A204.1 (cell line): ENCODE measurements around the gene SHC2.
"Not testable (repeated sequence)": the region's sequence is repeated elsewhere in the genome, so short reads cannot be mapped to it uniquely, and the experiment has no call there.

Experiments used
- FAIRE-seq: peaks from 2 replicates; lab custom pipeline; 2012; peaks lifted over from hg19 to GRCh38; lab: Jason Lieb, UNC

SHC2 gene

DNA sequence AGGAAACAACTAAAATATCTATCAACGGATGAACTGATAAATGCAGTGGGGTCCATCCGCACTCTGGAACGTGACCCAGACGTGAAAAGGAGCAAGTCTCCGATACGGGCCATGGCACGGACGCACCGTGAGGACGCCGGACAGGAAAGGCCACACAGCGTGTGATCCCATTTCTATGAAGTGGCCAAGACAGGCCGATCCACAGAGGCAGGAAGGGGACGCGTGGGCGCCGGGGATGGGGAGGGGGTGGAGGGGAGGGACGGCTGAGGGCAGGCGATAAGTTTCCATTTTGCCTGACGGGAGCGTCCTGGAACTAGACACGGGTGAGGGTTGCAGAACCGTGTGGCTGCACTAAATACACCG lies 13.8 kb downstream of the SHC2 start:
- FAIRE-seq, result no peak

DNA sequence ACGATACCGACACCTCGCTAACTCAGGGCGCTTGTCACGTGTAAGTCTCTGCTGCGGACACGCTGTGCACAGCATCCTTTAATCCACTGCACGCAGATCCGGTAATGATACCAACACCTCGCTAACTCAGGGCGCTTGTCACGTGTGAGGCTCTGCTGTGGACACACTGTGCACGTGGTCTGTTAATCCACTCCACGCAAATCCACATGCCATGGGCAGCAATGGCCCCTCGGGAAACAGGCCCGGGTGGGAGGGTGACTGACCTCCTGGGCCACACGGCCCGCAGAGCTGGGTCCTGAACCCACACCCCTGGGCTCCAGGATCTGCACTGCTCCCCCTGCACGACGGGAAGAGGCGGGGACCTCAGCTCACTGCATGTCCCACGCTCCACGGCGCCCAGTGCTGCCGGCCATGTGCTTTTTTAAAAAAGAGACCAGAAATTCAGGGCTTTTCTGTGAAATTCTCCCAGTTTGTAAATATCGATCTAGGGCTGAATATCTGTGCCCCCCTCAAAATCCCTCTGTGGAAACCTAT lies 16.1 kb downstream of the SHC2 start:
- no peak for FAIRE-seq

DNA sequence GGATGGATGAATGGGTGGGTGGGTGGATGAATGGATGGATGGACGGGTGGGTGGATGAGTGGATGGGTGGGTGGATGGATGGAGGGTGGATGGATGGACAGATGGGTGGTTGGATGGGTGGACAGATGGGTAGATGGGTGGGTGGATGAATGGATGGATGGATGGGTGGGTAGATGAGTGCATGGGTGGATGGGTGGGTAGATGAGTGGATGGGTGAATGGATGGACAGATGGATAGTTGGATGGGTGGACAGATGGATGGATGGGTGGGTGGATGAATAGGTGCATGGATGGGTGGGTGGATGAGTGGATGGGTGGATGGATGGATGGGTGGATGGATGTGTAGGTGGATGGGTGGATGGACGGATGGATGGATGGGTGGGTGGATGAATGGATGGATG lies 17.8 kb downstream of the SHC2 start:
- no peak for FAIRE-seq

DNA sequence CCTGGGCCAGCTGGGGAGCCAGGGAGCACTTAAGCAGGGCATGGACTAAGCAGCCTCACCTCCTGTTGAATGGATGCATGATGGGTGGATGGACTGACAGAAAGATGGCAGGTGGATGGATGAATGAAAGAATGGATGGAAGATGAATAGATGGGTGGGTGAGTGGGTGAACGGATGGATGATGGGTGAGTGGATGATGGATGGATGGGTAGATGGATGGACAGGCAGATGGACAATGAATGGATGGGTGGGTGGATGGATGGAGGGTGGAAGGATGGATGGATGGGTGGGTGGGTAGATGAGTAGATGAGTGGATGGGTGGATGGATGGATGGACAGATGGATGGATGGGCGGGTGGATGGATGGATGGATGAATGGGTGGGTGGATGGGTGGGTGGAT lies 18.7 kb downstream of the SHC2 start:
- FAIRE-seq, result no peak

DNA sequence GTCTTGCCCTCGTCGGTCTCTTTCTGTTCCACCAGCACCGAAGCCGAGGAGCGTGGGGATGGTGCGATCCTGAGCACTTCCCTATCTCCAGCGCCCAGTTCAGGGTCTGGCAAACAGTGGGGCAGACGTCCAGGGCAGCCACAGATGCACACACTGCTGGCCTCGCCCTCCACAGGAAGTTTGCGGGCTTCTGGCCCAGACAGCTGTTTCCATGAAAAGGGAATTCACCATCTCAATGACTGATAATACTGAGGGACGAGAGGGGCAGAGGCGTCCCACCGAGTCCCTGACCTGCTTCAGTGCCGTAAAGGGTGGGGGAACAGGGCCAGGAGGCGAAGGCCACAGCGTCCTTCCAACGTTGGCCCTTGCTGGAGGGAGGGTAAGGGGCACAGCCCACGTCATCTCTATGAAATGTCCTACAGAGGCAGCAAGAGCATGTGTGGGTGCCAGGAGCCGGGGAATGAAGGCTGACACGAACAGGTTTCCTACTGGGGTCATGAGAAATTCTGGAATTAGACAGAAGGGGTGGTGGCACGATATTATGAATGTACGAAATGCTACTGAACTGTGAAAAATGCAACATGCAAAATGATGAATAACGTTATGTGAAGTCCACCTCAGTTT lies 19.5 kb downstream of the SHC2 start:
- no peak for FAIRE-seq

DNA sequence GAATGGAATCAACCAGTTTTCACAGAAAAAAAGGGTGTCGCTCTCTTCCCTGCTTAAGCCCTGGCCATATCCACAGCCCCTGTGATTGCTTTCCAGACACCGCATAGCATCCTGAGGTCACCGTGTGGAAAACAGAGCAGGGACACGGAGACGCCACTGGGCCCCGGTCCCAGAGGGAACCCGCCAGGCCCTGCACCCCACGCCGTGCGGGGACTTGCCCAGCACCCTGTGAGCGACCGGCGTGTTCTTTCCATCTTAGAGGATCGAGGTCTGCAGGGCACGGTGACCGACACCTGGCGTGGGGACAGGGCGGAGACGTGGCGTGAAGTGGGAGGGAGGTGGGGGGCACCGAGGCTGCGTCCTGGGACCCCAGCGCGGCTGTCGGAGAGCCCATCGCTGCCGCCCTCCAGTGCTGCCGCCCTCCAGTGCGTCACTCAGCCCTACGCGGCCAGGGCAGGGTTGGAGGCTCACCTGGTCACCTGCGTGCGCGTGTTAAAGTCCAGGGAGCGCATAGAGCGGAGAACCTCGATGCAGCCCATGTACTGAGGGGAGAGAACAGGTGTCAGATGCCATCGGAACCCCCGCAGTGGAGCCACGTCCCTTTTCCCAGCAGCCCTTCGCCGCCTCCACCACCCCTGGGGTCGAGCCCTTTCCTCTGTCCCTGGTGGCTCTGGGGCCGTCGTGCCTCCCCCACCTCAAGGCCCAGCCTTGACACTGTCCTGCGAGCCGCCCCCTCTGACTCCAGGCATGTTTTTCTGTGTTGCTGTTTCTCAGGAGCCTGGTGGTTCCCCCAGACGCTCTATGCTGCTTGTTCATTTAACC lies 20.2 kb downstream of the SHC2 start:
- no peak for FAIRE-seq

DNA sequence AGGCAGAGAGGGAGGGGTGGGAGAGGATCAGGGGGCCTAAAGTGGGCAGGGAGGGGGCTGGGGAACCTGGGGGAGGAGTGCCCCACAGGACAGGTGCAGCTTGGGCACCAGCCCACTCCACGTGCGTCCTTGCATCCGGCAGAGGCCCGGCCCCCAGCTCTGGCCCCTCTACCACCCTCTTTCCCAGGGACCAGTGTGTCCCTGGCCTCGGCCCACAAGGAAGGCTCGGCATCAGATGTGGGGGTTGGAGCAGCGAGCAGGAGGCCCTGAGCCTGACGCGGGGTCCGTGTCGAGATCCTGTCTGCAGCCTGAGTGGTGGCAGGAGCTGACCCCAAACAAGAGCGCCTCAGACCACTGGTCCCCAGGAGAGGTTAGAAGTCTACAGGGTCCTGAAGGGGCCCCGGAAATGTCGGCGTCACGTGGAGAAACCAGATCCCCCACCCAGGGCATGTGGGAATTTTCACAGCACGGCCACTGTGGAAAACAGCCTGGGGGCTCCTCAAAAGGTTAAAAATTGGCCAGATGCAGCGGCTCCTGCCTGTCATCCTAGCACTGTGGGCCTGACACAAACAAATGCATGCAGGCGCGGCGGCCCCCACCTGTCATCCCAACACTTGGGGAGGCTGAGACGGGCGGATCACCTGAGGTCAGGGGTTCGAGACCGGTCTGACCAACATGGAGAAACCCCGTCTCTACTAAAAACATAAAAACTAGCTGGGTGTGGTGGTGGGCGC lies 21.5 kb downstream of the SHC2 start:
- FAIRE-seq, result no peak

DNA sequence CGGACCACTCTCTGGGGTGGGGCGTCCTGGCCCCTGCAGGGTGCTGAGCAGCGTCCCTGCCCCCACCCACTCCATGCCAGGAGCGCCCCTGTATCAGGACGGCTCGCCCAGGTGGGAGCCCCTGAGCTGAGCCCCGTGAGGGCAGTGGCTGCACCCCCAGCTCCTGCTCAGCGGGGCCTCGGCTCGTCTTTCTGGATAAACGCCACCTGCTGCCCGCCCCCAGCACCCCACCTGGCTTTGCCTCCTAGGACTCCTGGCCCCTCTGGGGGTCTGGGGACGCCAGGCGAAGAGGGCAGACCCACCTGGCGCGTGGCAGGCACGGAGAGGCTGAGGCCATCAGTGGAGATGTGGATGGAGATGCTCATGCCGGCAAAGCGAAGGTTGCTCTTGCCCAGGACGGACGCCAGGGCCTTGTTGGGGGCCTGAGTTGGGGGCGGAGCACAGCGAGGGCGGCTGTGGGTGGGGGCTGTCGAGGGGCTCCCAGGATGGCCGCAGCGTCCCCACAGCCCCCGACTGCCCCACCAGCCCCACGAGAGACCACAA lies 22.3 kb downstream of the SHC2 start:
- FAIRE-seq, result no peak

DNA sequence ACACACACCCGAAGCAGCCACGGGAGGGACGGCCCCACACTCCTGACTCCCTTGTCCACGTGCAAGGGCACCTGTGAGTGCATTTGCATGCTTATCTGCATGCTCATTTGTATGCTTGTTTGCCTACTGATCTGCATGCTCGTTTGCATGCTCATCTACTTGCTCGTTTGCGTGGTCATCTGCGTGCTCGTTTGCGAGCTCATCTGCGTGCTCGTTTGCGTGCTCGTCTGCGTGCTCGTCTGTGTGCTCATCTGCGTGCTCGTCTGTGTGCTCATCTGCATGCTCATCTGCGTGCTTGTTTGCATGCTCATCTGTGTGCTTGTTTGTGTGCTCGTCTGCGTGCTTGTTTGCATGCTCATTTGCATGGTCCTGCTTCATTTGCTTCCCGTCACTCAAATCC lies 23.8 kb downstream of the SHC2 start:
- FAIRE-seq, result no peak

DNA sequence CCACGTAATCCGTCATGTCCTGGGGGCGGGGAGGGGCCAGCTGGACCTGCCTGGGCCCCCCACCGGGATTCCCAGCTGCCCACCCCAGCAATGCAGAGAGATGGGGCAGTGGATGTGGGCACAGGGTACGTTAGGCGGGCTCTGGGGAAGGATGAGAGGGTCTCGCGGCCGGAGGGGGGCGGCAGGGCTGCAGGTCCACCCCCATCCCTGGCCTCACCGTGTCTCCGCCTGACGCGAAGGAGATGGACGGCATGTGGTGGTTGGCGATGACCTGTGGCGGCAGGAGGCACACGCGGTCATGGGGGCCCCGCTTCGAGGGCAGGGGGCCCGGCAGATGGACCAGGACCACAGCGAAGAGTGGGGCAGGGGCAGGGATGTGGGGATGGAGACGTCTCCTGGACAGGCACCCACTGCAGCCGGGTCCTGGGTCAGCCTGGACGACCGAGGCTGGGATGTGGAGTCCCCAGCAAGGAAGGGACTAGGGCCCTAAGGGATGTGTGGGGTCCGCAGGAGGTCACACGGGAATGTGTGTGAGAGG lies 24.4 kb downstream of the SHC2 start:
- no peak for FAIRE-seq

DNA sequence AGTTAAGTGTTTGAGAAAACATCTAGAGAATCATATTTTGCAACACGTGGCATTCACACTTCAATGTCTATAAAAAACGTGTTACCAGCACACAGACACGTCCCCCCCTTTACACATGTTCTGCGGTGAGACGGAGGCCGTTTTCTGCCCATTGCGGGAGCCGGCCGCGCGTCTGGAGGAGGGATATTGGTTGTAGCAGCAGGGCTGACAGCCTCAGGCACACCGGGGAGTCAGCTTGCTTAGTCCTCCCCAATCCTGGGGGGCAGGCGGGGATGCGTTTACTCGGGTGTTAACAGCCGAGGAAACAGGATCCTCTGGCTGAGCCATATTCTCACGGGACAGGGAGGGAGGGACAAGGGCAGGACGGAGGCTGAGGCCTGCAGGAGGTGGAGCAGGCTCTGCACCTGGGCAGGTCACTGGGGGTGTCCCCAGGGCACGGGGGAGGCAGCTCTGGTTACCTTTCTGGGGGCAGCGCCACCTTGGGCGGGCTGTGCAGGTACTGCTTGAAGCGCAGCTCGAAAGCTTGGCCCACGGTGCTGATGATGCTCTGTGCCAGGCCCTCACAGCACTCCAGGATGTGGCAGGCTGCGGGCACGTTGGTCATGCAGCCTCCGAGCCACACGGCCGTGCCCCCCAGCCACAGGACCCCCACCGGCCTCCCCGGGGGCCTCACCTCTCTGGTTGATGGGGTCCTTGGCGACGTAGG lies 25.0 kb downstream of the SHC2 start:
- no peak for FAIRE-seq

DNA sequence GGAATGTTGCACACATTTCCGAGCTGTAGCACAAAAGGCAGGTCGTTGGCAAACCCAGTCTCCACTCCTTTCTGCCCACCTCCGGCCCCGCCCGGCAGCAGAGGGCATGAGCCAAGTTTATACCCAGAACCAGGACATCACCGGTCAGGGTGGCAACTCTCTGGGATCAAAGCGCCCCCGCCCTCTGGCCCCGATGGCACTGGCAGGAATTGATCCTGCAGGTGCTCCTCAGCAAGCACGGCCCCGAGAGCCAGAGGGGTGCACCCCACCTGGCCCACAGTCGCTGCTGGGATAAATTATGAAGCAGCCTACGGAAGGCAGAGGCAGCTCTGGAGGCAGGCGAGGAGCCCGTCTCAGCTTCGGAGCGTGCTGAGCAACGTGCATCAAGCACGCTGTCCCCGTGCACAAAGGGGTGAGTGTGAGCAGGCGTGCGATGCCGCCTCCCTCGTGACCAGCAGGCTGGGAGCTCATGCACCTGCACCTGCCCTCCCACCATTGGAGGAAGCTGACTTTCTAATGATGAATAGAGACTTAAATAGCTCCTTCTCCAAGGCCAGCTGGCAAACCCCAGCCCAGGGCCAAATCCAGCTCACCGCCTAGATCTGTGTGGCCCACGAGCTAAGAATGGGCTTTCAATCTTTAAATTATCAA lies 25.7 kb downstream of the SHC2 start:
- FAIRE-seq, result no peak

DNA sequence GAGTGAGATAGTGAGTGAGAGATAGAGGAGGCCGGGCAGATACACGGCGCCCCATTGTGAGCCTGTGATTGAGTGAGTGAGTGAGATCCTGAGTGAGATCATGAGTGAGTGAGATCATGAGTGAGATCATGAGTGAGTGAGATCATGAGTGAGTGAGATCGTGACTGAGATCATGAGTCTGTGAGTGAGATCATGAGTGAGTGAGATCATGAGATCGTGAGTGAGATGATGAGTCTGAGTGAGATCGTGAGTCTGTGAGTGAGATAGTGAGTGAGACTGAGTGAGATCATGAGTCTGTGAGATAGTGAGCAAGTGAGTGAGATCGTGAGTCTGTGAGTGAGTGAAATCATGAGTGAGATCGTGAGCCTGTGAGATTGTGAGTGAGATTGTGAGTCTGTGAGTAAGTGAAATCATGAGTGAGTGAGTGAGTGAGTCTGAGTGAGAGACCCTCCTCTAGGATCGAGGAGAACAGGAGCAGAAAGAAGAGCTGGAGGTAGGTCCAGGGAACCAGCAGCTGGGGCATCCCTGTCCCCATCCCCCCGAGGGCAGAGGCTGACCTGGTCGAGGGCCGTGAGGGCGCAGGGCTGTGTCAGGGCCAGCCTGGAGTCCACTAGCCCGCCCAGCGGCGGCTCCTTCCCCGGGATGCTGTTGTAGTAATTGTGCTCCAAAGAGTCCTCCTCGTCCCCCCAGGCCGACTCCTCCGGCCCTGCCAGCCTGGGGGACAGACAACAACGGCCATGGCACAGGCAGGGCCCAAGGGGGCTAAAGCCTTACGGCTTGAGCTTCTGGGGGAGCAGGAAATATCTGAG lies 26.5 kb downstream of the SHC2 start:
- no peak for FAIRE-seq

DNA sequence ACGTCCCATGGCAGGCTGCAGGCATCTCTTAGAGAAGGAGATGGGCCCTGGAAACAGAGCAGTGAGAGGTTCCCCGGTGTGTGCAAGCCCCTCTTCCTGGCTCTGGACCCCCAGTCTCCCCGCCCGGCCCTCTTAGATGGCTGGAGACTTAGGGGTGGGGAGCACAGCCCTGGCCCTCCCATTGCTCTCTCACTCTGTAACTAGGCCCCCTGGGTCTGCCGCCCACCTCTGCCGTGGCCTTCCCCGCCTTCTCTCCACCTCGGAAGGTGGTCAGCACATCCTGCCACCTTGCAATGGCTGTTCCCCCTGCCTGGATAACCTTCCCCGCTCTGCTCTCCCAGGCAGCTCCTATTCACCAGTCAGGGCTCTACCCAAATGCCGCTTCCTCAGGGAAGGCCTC lies 30.1 kb downstream of the SHC2 start:
- FAIRE-seq, result no peak

DNA sequence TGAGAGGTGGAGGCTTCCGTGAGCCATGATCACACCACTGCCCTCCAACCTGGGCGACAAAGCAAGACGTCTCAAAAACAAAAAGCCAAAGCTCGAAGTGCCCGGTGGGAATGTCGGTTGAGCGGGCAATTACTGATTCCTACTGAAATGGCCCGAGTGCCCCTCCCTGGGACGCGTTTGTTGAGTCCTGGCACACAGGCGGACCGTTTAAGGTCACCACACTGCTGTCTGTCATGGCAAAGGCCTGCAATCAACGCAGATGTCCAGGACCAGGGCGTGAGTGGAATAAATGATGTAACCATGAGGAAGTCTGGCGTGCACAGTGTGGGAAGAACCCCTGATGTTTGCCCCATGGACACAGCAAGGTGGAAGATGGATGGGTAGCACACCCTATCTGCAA lies 32.7 kb downstream of the SHC2 start:
- no peak for FAIRE-seq

DNA sequence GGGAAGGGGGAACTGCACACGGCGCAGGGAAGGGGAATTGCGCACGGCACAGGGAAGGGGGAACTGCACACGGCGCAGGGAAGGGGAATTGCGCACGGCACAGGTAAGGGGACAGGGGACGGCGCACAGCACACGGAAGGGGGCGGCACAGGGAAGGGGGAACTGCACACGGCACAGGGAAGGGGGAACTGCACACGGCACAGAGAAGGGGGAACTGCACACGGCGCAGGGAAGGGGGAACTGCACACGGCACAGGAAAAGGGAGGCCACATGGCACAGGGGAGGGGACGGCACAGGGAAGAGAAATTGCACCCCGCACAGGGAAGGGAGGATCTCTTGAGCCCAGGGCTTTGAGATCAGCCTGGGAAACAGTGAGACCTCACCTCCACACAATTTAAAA lies 33.2 kb downstream of the SHC2 start:
- not testable (repeated sequence) for FAIRE-seq

DNA sequence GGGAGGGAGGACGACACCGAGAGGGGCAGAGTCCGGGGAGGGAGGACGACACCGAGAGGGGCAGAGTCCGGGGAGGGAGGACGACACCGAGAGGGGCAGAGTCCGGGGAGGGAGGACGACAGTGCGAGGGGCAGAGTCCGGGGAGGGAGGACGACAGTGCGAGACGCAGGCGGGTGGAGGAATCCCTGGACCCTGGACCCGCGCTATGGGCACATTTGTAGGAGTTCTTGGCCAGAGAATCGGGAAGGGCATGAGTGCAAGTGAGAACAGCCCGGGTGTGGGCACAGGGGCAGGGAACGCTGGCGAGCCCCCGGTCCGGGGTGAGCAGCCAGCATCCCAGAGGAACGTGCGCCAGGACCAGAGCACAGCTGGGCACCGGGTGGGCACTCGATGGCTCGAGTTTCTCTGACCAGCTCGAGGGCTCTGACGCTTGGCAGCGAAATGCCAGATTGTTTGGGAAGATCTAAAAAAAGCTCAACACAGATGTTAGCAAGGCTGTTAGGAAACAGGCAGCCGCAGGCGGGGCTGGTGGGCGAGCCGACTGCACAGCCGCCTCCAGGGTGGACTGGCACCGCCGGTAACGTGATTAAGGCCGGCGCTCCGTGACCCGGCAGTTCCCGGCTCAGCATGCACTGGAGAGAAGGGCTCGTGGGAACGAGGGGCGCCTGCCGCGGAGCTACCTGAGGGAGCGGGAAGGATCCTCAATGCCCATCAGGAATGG lies 33.9 kb downstream of the SHC2 start:
- no peak for FAIRE-seq

DNA sequence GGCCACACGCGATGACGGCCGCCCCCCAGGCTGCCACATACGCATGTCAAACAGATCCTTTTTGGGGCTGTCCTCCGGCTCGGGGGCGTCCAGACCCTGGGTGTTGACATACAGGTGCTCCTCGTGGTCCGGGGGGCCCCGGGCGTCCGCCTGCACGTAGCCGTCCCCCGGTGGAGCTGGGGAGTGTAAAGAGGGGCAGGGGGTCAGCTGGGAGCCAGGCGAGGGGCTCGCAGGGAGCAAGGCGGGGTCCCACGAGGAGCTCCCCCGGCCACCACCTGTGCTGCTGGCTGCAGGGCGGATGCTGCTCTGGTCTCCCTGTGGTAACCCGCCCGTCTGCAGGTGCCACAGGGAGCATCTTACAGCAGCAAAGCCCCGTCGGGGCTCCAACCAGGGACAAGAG lies 35.8 kb downstream of the SHC2 start:
- FAIRE-seq, result no peak

DNA sequence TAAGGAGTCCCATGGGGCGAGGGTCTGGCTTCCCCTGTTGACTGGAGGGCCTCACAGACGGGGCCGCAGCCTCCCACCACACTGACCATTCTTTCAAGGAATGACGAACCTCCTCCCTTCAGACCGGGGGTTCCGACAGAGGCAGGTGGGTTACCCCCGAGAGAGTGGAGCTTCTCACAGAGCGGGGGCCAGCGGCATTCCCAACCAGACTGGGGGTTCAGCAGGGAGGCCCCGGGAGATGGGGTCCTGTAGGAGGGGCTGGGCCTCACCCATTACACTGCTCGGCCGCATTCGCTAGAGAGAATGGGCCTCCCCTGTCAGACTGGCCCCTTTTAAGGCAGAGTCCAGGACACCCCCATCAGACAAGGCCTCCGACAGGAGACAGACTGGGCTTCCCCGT lies 36.3 kb downstream of the SHC2 start:
- FAIRE-seq, result no peak
